ENCODE results near the gene NAV2. TPM values are rescaled to one million over a fixed set of nuclear protein-coding genes. Genes with fewer than 3 reads are reported as not detected.

Gene NAV2
- total and polyA plus RNA-seq, 12 donors: 6.9 to 34.7 (median 20.2) TPM

DNA sequence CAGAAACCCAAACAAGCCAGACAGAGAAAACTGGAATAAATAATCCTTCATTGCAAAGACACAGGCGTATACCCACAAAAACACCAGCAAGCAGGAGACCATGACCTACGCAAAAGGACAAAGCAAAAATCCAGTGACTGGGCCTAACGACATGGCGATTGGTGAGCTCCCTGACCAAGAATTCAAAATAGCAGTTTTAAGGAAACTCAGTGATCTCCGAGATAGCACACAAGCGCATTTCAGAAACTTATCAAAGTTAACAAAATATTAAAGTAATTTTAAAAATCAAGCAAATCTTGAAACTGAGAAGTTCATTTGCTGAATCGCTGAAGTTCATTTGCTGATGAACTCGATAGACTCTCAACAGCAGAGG lies 420.0 kb downstream of the NAV2 start:
- Histone ChIP-seq H3K4me1 (peaks cover 0 to 10% (median 7%) of the 10 kb centered on the region in 9 donors), H3K27ac (no peak overlapping the region), H3K36me3 (no peaks in the 10 kb centered on the region), H3K9me3 (no peaks in the 10 kb centered on the region), H3K27me3 (peaks cover 0 to 28% (median 5%) of the 10 kb centered on the region in 7 donors), H3K4me3 (peak overlapping the region in 8 of 10 donors; percentile 40 to 71 (median 53))
- ATAC-seq (no peak), DNase-seq (no peak)
- intact Hi-C loops (cut with DNase I): loop anchor here in 9 of 10 donors (2.0 to 10.0 kb wide), 6 partner anchors 180 to 578 kb away; no protein-coding TSS in a partner anchor
- WGBS, 2 donors: 44 to 50% methylated on average over 8 of the region's 8 CpGs
- TF ChIP-seq, protein P1, sequence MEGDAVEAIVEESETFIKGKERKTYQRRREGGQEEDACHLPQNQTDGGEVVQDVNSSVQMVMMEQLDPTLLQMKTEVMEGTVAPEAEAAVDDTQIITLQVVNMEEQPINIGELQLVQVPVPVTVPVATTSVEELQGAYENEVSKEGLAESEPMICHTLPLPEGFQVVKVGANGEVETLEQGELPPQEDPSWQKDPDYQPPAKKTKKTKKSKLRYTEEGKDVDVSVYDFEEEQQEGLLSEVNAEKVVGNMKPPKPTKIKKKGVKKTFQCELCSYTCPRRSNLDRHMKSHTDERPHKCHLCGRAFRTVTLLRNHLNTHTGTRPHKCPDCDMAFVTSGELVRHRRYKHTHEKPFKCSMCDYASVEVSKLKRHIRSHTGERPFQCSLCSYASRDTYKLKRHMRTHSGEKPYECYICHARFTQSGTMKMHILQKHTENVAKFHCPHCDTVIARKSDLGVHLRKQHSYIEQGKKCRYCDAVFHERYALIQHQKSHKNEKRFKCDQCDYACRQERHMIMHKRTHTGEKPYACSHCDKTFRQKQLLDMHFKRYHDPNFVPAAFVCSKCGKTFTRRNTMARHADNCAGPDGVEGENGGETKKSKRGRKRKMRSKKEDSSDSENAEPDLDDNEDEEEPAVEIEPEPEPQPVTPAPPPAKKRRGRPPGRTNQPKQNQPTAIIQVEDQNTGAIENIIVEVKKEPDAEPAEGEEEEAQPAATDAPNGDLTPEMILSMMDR (IDR thresholded peaks at IDR 0.05): peak in 1 of 9 donors; percentile 12

DNA sequence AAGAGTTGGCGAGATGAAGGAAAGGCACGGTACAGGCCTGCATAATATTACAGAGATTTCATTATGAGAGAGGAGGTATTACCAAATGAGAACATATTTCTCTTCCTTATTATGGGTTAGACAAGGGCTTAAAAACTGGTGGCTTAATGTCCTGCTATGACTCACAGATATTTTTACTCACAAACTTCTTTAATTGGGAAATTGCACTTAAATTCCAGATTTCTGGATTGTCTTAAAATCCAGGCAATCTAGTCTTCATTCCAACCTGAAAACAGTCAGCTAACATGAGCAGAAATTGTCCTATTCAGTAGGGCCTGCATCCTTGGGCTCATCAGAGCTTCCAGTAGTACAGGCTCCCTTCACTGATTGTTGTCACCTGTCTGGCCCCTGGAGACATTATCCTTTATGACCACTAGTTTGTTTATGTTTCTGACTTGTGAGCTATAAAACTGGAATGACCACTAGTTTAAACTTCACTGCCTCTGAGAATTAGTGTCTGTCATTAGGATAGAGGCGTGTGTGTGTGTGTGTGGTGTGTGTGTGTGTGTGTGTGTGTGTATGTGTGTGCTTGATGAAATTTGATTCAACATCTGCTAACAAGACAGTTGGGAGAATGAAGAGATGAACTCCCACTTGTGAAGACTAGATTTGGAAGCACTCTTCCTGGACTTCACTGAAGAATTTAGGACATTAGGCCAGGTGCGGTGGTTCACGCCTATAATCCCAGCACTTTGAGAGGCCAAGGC lies 422.5 kb downstream of the NAV2 start:
- H3K4me3 ChIP-seq: no peak overlapping the region
- TF ChIP-seq, protein P1 (IDR thresholded peaks at IDR 0.05): no peak
- no peaks in the 10 kb centered on the region for H3K9me3 ChIP-seq
- no peak overlapping the region for H3K27ac ChIP-seq
- no peak for DNase-seq
- WGBS, 2 donors: 85 to 87% methylated on average over 5 of the region's 5 CpGs
- intact Hi-C loops (cut with DNase I): loop anchor here in 8 of 10 donors (5.0 to 10.0 kb wide), 5 partner anchors 183 to 580 kb away; no protein-coding TSS in a partner anchor
- H3K4me1 ChIP-seq: peaks cover 0 to 14% (median 7%) of the 10 kb centered on the region in 9 donors
- no peaks in the 10 kb centered on the region for H3K36me3 ChIP-seq
- peaks cover 0 to 45% (median 8%) of the 10 kb centered on the region in 7 donors for H3K27me3 ChIP-seq
- no peak for ATAC-seq

DNA sequence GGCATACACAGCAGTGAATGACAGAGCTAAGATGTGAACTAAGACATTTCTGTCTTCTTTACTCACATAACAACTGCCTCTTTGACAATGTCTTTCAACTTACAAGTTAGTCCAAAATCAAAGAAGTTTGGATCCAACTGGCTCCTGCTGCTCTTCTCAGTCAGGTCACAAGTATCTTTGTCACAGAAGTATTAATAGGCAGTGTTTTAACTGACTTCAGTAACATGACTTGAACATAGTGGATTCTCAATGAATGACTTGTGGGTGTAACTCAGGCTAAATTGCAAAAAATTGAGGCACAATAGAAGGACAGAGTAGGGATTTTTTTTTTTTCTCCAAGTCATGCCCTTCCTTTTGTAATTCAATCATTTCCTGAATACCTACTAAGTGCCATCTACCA lies 425.0 kb downstream of the NAV2 start:
- no peaks in the 10 kb centered on the region for H3K9me3 ChIP-seq
- TF ChIP-seq, protein P1 (IDR thresholded peaks at IDR 0.05): no peak
- no peak for DNase-seq
- intact Hi-C loops (cut with DNase I): loop anchor here in 1 of 10 donors (10.0 kb wide), 1 partner anchor 583 kb away; no protein-coding TSS in a partner anchor
- H3K4me3 ChIP-seq: no peak overlapping the region
- no peaks in the 10 kb centered on the region for H3K36me3 ChIP-seq
- ATAC-seq: peak in 1 of 8 donors; percentile 50
- peaks cover 0 to 6% (median 0%) of the 10 kb centered on the region in 9 donors for H3K4me1 ChIP-seq
- H3K27me3 ChIP-seq: peaks cover 0 to 34% (median 13%) of the 10 kb centered on the region in 7 donors
- H3K27ac ChIP-seq: no peak overlapping the region

DNA sequence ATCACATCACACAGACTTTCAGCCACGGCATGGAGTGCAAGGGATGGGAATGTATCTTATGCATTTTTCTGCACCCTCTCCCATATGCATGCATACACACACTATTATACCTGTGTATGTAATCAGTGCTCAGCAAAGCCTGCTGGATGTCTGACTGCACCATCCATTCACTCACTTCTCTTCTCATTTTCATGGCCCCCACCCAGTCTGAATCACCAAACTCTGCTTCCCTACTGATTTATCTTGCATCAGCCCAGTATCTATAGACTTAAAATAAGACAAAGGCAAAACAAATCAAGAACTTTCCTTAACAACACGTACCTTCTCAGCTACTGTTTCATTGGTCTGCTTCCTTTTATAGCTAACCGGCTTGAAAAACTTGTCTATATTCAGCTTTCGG lies 426.1 kb downstream of the NAV2 start:
- 78 to 79% methylated on average over 4 of the region's 4 CpGs for WGBS, 2 donors
- intact Hi-C loops (cut with DNase I): loop anchor here in 1 of 10 donors (10.0 kb wide), 1 partner anchor 584 kb away; no protein-coding TSS in a partner anchor
- H3K27ac ChIP-seq: no peak overlapping the region
- no peaks in the 10 kb centered on the region for H3K9me3 ChIP-seq
- H3K4me3 ChIP-seq: no peak overlapping the region
- ATAC-seq: no peak
- no peaks in the 10 kb centered on the region for H3K36me3 ChIP-seq
- TF ChIP-seq, protein P1 (IDR thresholded peaks at IDR 0.05): no peak
- peaks cover 0 to 25% (median 9%) of the 10 kb centered on the region in 7 donors for H3K27me3 ChIP-seq
- DNase-seq: no peak
- H3K4me1 ChIP-seq: peaks cover 0 to 6% (median 0%) of the 10 kb centered on the region in 9 donors

Measured in heart right ventricle (tissue), 16 donors.